HG03457 (cell line): ENCODE results near the gene TMEM170A.

ENCODE experiments used
- ATAC-seq: cut with Tn5 transposase; IDR thresholded peaks from one replicate; pipeline ENCODE4 v1.9.1; 2021; ENCODE audit warnings: moderate number of reproducible peaks; ENCODE audit not compliant: unreplicated experiment

The TMEM170A gene

DNA sequence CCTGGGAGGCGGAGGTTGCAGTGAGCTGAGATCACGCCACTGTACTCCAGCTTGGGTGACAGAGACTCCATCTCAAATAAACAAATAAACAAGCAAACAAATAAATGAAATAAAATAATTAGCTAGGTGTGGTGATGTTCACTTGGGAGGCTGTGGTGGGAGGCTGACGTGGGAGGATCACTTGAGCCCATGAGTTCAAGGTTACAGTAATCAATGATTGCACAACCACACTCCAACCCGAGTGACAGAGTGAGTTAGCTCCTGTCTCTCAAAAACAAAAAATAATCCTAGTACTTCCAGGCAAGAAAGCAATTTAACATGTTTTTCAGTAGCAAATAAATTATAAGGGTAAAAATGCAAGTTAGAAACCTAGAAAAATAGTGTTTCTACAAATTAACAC, 57.5 kb downstream of the TMEM170A start:
- ATAC-seq = no peak

DNA sequence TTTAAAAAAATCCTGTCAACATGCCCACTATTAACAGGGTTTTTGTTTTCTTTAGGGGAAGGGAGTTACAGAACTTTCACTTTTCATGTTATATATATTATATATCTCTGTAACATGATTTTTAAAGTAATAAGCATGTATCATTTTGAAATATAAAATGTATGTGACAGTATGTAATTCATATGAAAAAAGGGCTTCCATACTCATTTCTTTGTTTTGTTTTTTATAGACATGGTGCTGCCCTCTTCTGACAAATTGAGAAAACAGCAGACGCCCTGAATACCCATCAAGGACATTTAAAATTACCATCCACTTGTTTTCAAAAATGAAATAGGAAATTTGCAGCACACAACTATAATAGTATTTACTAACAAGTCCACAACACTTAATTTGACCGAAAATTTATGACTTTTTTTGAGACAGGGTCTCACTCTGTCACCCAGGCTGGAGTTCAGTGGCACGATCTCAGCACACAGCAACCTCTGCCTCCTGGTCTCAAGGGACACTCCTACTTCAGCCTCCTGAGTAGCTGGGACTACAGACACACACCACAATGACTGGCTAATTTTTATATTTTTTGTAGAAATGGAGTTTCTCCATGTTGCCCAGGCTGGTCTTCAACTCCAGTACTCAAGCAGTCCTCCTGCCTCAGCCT, 61.5 kb downstream of the TMEM170A start:
- no peak for ATAC-seq

- no peak for ATAC-seq
Observed at GRCh38 chr16:75402159-75402820, 62.2 kb downstream of the TMEM170A start.

DNA sequence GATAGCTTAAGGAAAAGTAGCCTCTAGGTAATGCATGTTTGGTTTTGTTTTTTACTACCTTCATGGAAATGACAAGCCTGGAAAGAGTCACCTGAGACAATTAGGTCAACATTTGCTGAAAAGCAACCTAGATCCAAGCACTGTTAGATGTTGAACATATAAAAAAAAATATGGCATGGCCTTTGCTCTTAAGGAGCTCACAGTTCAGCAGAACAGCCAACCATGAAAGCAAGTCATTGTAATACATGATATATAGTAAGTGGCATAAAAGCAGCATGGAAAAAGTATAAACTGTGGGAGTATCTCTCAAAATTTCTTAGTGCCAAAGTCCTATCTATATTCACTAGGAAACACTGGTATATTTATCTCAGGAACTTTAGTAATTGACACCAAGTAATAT, 62.8 kb downstream of the TMEM170A start:
- no peak for ATAC-seq

GRCh38 chr16:75398333-75398732, 66.2 kb downstream of the TMEM170A start:
- no peak for ATAC-seq

GRCh38 chr16:75394941-75395340, 69.5 kb downstream of the TMEM170A start:
- ATAC-seq = no peak
